ELF-1 (cell line): ENCODE results near the gene MAN2B2.

Source experiments
- DNase-seq: peaks from one replicate; pipeline ENCODE4 v3.0.0-alpha.2; 2016; ENCODE audit warnings: low read depth, low spot score

Gene MAN2B2

GRCh38 chr4:6592804-6593563, 18.0 kb downstream of the MAN2B2 start:
- no peak for DNase-seq

- no peak for DNase-seq
Measured at GRCh38 chr4:6594341-6594740, 19.4 kb downstream of the MAN2B2 start.

GRCh38 chr4:6594826-6595355, 19.9 kb downstream of the MAN2B2 start:
- DNase-seq = no peak

- peak; percentile 56 for DNase-seq
Measured at GRCh38 chr4:6595897-6596537, 21.0 kb downstream of the MAN2B2 start.

DNA sequence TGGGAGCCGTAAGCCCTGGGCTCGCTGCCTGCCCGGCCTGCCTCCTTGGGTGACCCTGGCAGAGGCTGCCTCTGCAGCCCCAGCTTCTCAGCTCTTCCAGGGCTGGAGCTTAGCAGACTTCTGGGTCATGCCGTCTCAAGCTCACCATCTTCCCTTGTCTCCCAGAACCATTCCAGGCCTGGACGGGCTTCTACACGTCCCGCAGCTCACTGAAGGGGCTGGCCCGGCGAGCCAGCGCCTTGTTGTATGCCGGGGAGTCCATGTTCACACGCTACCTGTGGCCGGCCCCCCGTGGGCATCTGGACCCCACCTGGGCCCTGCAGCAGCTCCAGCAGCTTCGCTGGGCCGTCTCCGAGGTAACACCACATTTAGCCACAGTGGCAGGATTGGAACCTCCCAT, 22.0 kb downstream of the MAN2B2 start:
- DNase-seq = no peak

DNA sequence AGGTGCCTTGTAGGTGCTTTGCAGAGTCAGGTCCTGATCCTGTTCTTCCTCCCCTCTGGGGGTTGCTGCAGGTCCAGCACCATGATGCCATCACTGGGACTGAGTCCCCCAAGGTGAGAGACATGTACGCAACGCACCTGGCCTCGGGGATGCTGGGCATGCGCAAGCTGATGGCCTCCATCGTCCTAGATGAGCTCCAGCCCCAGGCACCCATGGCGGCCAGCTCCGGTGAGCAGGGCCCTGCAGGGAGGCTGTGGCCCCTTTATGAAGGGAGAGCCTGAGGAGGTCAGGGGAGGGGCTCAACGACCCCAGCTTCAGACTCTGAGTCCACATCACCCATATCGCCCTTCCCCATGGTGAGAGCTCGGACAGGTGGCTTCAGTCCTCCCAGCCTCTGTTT, 23.1 kb downstream of the MAN2B2 start:
- no peak for DNase-seq

- no peak for DNase-seq
Measured at GRCh38 chr4:6598641-6599040, 23.7 kb downstream of the MAN2B2 start.

DNA sequence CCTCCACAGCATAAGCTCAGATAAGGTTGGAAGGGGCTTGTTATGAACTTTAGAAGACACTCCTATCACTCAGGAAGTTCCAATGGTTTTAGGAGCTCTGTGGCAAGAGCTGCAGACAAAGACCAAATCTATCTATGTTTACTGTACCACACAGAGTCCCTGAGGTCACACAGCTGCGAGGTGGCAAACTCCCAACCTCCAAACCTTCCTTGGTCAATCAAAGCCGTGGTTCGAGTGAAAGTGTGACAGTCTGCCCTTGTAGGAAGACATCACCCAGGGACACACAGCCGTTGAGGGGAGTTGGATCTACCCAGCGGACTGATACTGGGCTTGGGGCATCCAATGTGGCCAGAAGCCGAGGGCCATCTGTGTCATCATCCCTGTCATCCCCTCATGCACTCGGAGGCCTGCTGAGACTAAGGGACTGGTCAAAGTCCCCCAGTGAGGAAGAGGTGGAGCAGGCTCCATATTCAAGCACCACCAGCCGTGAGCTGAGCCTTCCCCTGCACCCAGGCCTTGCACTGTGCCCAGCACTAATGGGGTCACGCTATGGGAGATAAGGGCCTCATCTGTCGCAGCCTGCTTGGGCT, 26.8 kb downstream of the MAN2B2 start:
- DNase-seq = no peak

- no peak for DNase-seq
Measured at GRCh38 chr4:6602289-6602688, 27.3 kb downstream of the MAN2B2 start.

GRCh38 chr4:6603128-6603527, 28.1 kb downstream of the MAN2B2 start:
- no peak for DNase-seq

- no peak for DNase-seq
Measured at GRCh38 chr4:6605114-6605513, 30.1 kb downstream of the MAN2B2 start.

- no peak for DNase-seq
Measured at GRCh38 chr4:6605605-6606004, 30.6 kb downstream of the MAN2B2 start.

DNA sequence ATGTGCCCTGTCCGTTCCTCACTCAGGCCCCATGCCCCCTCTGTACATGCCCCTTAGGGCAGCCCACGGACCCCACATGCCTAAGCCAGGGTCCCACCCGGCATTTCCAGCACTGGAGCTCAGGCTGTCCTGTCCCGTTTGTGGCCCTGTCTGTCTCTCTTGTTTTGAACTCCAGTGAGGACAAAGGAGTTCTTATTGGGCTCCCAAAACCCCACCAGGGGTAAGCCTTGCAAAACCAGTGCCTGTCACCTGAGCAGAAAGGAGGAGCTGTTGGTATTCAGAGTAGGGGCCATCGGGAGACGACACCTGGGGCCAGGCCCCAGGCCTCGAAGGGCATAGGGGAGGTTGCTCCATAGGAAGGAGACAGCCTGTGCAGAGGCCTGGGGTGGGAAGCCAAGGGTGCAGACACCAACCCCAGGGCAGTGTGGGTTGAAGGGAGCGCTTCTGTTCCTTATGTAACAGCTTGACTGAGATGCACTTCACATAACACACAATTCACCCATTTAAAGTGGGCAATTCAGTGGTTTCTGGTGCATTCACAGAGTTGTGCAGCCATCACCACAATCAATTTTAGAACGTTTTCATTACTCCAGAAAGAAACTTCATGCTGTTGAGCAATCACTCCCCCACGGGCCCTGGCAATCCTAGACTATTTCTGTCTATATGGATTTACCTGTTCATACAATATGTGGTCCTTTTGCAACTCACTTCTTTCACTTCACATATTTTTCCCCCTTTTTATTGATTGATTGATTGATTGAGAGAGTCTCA, 31.7 kb downstream of the MAN2B2 start:
- DNase-seq = no peak

DNA sequence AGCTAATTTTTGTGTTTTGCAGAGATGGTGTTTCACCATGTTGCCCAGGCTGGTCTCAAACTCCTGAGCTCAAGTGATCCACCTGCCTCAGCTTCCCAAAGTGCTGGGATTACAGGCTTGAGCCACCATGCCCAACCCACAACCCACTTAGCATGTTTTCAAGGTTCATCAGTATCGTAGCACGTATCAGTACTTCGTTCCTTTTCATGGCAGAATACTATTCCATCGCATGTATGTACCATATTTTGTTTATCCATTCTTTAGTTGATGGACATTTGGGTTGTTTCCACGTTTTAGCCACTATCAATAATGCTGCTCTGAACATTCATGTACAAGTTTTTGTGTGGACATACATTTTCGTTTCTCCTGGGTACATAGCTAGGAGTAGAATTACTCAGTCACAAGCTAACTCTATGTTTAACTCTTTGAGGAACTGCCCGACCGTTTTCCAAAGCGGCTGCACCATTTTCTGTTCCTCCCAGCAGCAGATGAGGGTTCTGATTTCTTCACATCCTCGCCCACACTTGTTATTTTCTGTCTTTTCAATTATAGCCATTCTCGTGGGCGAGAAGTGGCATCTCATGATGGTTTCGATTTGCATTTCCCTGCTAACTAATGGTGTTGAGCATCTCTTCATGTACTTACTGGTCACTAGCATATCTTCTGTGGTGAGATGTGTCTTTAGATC, 32.5 kb downstream of the MAN2B2 start:
- no peak for DNase-seq

- DNase-seq = peak; percentile 68
Measured at GRCh38 chr4:6608758-6609414, 33.9 kb downstream of the MAN2B2 start.

DNA sequence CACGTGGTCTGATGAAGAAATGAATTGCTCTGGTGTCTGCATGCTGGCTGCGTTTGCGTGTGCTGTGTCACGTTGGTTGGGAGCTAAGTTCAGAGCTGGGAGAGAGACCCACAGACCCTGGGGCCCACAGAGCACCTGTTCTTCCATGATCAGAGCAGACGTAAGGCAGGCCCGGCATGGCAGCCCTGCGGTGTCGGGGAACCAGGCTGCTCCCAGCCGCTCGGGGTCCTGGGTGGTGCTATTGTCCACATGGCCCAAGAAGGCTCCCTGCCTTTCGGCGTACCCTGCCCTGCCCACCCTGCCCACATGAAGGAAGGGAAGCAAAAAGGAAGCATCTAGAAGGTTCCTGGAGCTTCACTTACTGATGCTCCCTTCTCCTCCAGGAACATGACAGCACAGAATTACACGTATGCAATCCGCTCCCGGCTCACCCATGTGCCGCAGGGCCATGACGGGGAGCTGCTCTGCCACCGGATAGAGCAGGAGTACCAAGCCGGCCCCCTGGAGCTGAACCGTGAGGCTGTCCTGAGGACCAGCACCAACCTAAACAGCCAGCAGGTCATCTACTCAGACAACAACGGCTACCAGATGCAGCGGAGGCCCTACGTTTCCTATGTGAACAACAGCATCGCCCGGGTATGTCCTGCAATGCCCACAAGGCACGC, 34.6 kb downstream of the MAN2B2 start:
- no peak for DNase-seq

DNA sequence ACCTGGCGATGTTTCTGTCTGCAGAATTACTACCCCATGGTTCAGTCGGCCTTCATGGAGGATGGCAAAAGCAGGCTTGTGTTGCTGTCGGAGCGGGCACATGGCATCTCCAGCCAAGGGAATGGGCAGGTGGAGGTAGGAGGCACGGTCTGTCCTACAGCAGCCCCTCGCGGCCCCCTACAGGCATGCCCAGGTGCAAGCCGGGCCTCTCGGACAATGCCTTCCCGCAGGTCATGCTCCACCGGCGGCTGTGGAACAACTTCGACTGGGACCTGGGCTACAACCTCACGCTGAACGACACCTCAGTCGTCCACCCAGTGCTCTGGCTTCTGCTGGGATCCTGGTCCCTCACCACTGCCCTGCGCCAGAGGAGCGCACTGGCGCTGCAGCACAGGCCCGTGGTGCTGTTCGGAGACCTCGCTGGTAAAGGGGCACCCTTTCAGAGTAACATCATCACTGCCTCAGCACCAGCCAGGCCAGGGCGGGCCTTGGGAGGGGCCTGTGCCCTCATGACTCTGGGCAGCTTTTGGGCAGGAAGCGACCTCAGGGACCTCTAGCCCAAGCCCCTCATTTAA, 36.0 kb downstream of the MAN2B2 start:
- DNase-seq = no peak

DNA sequence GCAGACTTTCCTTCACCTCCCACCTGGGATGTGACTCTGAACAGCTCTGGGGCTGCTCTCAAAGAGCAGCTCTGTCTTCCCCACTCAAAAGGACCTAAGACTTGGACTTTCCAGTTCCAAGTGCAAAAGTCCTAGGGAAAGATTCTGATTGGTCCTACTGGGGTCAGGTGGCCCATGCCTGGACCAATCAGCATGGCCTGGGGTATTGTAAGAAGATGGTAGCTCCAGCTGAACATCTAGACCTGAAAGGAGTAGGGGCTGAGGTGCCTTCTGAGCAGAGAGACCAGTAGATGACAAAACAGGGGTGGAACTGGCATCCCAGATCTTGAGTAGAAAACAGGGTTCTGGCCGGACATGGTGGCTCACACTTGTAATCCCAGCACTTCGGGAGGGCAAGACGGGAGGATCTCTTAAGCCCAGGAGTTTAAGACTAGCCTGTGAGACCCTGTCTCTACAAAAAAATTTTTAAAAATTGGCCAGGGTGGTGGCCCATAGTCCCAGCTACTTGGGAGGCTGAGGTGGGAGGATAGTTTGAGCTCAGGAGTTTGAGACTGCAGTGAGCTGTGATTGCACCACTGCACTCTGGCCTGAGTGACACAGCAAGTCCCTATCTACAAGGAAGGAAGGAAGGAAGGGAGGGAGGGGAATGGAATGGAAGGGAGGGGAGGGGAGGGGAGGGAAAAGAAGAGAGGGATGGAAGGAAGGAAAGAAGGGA, 38.1 kb downstream of the MAN2B2 start:
- no peak for DNase-seq
